ENCODE measurements around the gene AZIN2.
A peak's percentile ranks its signal among the peaks of the same experiment; 100 is the strongest.
"Not testable (repeated sequence)": the region's sequence is repeated elsewhere in the genome, so short reads cannot be mapped to it uniquely, and the experiment has no call there.

The AZIN2 gene

DNA sequence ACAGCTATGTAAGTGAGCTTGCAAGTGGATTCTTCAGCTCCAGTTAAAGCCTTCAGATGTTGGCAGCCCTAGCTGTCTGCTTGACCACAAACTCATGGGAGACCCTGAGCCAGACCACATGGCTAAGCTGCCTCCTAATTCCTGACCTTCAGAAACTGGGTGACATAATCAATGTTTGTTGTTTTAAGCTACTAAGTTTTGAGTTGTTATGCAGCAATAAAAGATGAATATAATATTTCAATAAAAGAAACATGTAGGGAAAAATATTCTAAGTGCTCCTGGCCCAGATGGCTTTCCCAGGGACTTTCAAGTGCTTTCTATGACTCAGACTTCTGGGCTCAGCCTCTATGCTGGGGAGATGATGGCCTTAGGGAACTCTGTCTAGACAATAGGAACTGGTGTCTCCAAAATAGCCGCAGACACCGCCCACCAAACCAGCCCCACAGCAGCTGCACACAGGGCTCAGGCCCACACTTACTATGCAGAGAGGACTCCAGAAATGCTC lies 20.3 kb upstream of the AZIN2 start:
- DNase-seq: no peak

DNA sequence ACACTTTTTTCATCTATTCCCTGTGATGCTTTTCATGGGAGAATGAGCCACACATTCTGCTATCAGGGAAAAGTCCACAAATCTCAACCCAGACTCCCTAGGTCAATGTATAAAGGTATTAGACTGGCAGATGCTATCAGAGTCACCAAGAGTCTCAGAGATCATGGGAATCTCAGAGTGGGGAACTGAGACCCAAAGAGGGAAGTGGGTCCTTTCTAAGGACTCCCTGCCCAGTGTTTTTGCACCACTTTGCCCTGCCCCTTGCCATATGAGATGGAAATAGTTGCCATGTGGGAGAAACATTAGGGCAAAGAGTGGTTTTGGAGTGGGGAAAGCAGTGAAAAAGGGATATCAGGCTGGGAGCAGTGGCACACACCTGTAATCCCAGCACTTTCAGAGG lies 19.1 kb upstream of the AZIN2 start:
- DNase-seq: no peak

DNA sequence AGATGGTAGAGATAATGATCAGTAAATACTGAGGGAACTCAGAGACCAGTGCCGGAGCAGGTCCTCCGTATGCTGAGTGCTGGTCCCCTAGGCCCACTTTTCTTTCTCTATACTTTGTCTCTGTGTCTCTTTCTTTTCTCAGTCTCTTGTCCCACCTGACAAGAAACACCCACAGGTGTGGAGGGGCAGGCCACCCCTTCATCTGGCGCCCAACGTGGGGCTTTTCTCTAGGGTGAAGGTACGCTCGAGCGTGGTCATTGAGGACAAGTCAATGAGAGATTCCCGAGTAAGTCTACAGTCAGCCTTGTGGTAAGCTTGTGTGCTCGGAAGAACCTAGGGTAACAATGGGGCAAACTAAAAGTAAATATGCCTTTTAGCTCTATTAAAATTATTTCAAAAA lies 16.7 kb upstream of the AZIN2 start:
- not testable (repeated sequence) for DNase-seq

DNA sequence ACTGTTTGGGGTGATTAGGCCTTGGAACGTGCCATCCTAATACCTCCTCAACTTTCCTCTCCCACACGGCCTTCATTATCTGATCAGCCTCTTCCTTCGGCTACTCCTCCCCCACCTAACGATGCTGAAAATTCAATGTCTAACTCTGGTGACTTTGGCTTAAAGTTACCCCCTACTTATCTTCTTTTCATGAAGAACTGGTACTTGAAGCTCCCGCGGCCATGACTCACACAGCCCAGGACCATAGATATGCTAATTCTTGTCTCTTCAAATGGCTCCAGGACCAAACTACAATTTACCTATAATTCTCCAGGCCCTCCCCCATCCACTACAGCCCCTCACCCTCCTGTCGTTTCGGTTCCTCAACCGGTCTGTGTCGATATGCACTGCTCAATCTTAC lies 15.7 kb upstream of the AZIN2 start:
- no peak for DNase-seq

DNA sequence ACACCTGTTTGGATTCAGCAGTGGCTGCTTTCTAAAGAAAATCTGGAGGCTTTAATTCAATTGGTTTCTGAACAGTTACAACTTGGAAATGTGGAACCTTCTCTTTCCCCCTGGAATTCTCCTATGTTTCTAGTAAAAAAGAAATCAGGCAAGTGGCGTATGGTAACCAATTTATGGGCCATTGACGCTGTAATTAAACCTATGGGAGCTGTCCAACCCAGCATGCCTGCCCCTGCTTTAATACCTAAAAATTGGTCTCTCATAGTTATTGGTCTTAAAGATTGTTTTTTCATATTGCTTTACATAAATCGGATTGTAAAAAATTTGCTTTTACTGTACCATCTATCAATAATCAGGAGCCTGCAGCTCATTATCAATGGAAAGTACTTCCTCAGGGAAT lies 14.5 kb upstream of the AZIN2 start:
- DNase-seq: not testable (repeated sequence)

DNA sequence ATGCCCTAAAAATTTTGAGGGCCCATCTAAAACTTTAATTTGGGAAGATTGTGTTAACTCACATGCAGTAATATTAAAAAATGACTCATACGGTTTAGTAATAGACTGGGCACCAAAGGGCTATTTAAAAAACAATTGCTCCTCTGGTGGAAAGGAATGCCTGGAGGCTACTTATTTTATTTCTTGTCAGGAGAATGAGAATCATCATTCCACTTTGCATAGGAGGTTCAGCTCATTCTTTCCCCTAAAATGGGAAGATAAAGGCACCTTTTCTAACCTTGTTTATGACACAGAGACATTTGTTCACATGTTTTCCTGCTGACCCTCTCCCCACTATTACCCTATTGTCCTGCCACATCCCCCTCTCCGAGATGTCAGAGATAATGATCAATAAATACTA lies 12.8 kb upstream of the AZIN2 start:
- not testable (repeated sequence) for DNase-seq

DNA sequence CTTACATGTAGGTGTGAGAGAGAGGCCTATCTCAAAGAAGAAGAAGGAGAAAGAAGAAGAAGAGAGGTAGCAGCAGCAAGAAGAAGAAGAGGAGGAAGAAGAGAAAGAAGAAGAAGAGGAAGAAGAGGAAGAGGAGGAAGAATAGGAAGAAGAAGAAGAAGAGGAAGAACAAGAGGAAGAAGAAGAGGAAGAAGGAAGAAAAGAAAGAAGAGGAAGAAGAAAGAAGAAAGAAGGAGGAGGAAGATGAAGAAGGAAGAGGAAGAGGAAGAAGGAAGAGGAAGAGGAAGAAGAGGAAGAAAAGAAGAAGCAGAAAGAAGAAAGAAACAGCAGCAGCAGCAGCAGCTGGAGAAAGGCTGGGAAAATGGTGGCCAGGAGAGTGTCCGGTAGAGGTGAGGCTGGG lies 10.3 kb upstream of the AZIN2 start:
- no peak for DNase-seq

DNA sequence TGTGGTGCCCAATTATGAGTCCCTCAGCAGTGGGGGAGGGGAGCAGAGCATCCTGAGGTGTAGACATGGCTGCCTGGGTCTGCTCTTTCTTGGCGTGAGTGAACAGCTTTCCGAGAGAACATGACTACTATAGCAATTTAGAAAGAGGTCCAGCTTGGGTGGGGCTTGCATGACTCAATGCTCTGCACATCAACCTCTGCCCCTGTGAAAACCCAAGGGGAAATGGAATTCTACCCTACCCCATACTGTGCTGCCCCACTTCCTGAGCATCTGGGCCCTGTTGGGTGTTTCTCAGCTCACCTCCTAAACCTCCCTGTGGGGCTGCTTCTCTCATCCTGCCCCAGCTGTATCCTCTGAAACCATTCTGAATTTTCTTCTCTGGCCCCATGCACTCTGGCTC lies 8.2 kb upstream of the AZIN2 start:
- no peak for DNase-seq

DNA sequence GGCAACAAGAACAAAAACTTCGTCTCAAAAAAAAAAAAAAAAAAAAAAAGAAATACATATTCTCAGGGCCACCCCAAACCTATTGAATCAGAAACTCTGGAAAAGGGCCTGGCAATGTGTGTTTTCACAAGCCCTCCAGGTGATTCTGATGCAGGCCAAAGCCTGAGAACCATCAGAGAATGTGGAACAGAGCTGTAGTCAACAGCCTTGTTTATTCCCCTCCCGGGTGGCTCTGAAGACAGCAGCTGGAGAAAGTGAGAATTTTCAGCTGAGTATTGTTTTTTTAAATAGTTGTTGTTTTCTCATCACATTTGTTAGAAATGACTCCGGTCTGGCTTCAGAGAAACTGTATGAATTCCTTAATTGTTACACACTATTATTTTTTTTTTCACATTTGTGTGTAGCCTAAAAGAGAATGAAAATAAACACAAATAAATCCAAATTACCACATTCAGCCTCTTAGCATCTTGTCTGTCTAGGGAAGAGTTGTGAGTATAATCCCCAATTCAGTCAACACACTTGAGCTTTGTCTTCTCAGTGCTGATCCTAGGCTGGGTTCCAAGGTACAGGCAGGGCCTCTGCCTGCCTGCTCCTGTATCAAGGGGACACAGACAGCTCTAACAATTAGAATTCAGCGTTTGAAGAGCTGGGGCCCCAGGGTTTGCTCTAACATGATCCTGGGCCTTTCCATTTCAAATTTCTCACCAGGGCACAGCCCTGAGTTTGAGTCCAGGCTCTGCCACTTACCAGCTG lies 6.6 kb upstream of the AZIN2 start:
- no peak for DNase-seq

DNA sequence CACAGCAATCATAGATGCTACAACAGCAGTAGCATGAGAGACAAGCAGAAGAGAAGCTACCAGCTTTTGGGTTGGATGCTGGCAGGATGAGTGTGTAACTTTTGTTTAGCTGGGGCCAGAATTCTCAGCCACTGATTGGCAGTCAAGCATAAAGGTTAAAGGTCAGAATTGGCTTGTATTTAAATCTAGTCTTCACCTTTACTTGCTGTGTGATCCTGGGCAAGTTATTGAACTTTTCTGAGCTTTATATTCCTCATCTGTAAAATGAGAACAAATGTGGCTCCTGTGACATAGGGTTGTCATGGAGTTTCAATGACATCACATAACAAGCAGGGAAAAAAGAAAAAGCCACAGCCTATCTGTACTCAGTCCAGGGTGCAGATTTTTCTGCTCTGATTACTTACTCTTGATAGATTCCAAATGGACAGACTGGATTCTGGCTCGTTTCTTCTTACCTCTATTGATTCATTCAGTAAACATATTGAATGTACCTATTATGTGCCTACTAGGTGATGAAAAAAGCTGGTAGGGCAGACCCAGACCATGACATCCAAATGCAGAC lies 2.8 kb upstream of the AZIN2 start:
- no peak for DNase-seq

DNA sequence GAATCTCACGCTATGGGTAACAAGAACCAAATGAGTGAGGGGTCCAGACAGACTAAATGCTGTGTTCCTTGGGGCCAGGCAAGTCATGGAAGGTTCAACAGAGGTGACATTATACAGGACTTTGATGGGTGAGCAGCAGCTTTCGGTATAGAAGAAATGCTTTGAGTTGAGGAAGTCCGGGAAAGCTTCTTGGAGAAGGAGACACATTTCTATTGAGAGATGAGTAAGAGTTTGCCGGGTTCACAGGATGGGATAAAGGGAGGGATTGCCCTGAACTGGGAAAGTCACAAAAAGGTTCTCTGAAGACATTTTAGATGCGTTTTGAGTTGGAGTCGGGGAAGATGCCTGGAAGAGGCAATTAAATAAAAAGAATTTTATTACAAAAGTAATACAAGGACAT lies 580 bp upstream of the AZIN2 start:
- no peak for DNase-seq

DNA sequence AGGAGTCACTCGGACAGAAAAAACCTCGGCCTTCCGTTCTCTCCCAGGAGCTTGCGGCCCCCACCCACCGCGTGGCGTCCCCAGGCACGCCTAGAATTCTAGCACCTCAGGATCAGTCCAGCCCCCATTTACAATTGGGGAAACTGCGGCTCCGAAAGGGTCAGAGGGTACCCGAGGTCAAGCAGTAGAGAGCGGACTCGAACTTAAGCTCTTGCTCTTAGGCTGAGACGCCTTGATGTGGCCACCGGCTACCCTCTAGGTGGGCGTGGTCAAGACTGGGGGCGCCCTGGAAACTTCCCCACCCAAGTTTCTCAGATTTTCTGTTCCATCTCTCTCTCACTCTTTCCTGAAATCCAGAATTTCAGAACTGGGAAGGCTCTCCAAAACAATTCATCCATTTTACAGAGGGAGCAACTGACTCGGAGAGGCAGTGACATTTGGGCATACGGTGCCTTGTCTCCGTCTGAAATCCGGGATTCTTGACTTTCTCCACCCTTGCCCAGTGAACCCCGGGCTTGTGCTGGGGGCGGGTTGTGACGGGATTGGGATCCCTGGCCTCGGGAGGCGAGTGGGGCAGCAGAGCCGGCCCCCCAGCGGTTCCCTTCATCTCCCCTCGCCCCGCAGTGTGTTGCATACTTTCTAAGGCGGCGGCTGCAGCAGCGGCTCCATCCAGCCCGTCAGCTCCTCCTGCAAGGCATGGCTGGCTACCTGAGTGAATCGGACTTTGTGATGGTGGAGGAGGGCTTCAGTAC lies 777 bp downstream of the AZIN2 start:
- peak; percentile 16 for DNase-seq

DNA sequence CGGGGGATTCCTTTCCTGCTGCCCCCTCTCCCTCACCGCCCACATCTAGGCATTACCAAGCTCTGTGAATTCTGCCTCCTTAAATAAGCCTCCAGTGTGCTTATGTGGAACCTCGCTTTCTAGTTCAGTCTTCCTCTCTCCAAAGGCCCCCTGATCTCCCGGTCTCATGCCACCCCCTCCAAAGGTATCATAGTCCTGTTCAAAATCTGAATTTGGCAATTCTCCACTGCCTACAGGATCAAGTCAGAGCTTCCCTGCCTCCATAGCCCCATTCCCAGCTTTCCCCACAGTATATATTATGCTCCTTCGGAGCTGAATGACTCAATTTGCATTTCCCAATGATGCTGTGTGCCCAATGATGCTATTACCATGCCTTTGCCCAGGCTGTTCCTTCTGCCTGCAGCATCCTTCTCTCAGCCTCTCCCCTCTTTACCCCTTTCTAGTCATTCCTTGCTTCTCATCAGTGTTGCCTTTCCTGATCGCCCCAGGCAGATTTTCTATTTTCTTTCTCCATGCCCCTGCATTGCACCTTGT lies 1.7 kb downstream of the AZIN2 start:
- no peak for DNase-seq

DNA sequence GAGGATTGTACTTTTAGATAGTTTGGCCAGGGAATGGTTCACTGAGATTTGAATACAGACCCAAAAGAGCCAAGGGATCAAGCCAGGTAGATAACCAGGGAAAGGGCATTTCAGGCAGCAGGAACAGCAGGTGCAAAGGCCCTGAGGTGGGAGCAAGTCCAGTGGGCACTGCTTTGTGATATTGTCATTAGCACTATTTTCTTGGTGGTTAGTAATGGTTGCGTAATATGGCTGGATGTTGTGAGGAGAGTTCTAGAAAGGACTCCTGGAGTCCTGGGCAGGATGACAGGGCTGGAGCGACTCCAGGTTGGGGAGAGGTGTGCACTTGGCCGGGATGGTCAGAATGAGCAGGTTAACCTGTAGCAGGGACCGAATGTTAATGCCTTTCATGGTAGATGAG lies 4.4 kb downstream of the AZIN2 start:
- no peak for DNase-seq

DNA sequence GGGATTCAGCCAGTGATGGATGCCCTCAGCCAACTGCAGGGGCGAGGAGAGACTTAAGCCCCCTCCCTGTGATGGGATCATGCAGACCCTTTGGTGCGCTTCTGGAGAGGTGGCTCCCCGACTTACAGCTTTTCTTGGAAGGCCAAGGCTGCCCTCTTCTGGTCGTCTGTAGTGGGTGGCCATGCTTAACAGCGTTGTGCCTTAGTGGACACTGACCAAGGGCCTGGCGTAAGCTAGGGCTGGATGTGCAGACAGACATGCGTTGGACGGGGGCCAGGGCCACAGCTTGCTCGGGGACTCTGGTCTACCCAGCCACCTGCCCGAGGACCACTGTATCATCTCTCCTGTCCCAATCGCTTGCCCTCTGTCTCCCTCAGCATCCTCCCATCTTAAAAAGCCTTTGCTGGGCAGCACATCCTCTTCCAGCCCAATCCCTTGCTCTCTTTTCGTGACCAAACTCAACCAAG lies 5.5 kb downstream of the AZIN2 start:
- DNase-seq: peak; percentile 58

DNA sequence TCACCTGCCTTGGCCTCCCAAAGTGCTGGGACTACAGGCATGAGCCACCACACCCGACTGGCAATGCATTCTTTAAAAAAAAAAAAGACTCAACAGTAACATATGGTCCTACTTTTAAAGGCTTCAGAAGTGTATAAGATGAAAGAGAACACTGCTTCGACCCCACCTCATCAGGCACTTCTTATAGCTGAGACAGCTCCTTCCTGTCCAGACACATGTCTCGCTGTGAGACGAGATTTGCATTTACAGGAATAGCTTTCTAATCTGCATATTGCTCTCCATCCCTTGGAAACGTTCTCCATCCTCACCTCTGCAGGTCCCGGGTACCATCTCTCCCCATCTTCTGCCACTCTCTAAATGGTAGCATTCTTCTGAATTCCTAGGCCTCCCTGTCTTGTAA lies 6.7 kb downstream of the AZIN2 start:
- DNase-seq: no peak

DNA sequence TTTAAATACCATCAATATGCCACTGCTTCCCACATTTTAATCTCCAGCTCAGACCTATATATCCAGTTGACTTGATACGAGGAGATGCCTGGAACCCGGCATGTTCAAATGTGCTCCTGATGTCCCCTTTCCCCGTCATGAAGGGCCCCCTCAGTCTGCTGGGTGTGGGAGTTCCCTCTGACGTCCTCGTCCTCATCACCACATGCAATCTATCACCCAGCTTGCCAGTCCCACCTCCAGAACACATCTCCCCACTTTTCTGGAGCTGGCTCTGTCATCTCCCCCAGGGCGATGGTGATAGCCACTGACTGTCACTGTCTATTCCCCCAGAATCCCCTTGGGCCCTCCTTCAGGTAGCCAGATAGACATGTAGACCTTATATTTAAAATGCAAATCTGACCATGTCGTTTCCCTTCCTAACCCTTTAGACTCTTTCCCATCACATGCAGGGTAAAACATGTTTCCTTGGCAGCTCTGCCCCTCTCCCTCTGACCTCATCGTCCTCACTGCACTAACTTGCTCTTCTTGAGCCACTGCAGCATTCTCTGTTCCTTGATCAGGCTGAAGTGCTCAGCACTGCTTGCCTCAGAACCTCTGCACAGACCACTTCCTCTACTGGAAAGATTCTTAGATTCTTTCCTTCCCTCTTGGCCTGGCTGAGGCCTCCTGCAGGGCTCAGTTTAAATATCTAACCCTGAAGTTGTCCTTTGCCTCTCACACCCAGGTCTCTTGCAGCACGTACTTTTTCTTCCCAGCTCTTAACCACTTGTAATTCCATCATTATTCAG lies 7.4 kb downstream of the AZIN2 start:
- peak; percentile 16 for DNase-seq

DNA sequence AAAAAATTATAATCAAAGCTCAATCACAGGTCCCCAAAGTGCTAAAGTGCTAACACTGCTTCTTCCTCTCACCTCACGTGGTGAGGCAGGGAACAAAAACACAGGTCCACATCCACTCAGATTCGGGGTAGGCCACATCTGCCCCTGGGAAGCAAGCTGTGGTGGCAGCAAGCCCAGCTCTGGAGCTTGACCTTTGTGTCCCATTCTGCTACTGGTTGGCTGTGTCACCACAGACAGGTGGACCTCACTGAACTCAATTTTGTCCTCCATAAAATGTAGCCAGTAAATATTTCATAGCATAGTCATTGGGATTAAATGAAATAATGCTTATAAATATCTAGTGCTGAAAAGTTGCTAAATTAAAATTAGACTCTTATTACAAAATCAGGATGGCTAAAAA lies 8.5 kb downstream of the AZIN2 start:
- DNase-seq: no peak

DNA sequence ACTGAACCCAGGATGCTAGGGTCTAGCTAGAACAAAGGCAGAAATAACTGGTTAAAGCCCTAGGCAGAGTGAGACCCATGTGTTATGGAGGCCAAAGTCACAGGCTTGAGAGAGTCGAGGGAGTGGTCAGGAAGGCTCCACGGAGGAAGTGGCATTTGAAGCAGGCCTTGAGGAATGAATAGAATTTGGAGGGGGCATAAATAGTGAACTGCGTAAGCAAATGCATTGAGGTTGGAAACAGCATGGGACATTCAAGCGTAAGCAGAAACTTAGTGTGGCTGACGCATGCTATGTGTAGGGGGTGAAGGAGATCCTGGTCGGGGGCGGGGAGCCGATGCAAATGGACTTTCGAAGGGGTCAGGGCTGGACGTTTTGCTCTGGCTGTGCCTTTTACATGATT lies 11.5 kb downstream of the AZIN2 start:
- no peak for DNase-seq

DNA sequence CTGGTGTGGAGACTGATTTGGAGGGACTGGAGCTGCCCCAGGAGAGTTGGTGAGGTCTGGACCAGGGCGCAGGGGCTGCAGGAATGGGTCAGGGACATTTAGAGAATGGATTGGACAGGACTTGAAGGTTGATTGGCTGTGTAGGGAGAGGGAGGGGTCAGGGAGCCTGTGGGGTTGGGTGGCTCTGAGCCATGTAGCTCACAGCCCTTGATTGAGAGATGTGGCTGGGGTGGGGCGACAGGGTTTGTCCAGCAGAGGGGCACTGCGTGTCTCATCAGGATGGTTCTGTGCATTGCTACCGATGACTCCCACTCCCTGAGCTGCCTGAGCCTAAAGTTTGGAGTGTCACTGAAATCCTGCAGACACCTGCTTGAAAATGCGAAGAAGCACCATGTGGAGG lies 12.1 kb downstream of the AZIN2 start:
- DNase-seq: no peak

DNA sequence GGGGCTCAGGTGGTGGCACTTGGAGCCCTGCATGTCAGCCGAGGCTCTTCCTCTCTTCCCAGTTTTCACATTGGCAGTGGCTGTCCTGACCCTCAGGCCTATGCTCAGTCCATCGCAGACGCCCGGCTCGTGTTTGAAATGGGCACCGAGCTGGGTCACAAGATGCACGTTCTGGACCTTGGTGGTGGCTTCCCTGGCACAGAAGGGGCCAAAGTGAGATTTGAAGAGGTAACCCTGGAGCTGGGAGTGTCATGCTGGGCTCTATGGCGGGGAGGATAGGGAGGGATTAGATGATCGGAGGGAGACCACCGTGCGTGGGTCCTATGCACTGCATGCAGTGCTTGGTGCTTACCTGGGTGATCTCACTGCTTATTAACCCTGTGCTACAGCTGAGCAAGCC lies 13.5 kb downstream of the AZIN2 start:
- DNase-seq: no peak

DNA sequence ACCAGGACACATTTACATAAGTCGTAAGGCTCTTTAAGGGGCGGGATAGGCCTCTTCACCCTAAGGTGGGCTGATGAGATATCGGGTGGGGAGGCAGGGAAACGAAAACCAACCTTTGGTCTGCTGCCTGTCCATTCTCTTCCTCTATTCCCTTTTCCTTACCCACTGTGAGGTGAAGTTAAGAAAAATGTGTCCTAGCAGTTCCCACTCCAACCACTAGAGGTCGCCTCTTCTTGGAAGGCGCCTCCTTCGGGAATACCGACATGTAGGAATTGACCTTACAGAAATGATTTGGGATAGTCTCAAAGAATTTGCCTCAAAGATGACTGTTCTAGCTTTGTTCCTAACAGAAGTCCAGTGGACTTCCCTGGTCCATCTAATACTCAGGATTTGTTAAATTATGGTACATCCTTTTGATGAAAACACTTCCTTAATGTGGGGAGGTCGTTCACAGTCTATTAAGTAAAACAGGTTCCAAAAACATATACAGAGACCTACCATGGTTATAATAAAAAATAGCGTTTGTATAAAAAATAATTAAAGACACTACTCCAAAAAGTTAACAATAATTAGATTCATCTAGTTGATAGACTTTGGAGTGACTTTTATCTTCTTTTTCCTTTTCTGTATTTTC lies 14.1 kb downstream of the AZIN2 start:
- peak; percentile 52 for DNase-seq

Data from CD4-positive, alpha-beta T cell treated with Interleukin-17A for 4 hours (primary cell).